Activated CD4-positive, alpha-beta memory T cell treated with anti-CD3 and anti-CD28 coated beads for 36 hours (primary cell): ENCODE data around the gene OR4D11. TPM values are rescaled to one million over a fixed set of nuclear protein-coding genes. Genes with fewer than 3 reads are reported as not detected.
A peak's percentile ranks its signal among the peaks of the same experiment; 100 is the strongest.

Source experiments
- CTCF ChIA-PET: fragments of 350-600 bp; sonication (Branson Sonifier 250); formaldehyde crosslinking; loops from one replicate; lab custom pipeline; 2021; ENCODE audit warnings: antibody characterized with exemption, inconsistent platforms; lab: Charles Lee
- POLR2A ChIA-PET: fragments of 350-600 bp; sonication (Branson Sonifier 250); formaldehyde crosslinking; loops from one replicate; lab custom pipeline; 2021; ENCODE audit warnings: antibody characterized with exemption; lab: Charles Lee
- DNase-seq: peaks from one replicate; pipeline ENCODE4 v3.0.0-alpha.2; 2020
- H3K27ac Mint-ChIP-seq: one replicate; pipeline ENCODE4 v1.8.0; 2021; ENCODE audit warnings: mixed read lengths
- H3K27me3 Mint-ChIP-seq: one replicate; pipeline ENCODE4 v1.8.0; 2021; ENCODE audit warnings: mixed read lengths
- H3K36me3 Mint-ChIP-seq: one replicate; pipeline ENCODE4 v1.8.0; 2021; ENCODE audit warnings: mixed read lengths
- H3K4me1 Mint-ChIP-seq: one replicate; pipeline ENCODE4 v1.8.0; 2021; ENCODE audit warnings: low read depth, mixed read lengths
- H3K4me3 Mint-ChIP-seq: one replicate; pipeline ENCODE4 v1.8.0; 2021; ENCODE audit warnings: mild to moderate bottlenecking, mixed read lengths
- H3K9me3 Mint-ChIP-seq: one replicate; pipeline ENCODE4 v1.8.0; 2021; ENCODE audit warnings: mixed read lengths
- intact Hi-C: fragments of 100-400 bp; cut with micrococcal nuclease; formaldehyde crosslinking; loops from one replicate; pipeline ENCODE4 v1.15.1; 2023
- total RNA-seq, 2 experiments: library from RNA; stranded (reverse); gene quantifications; one replicate each; pipeline ENCODE4 v1.2.3, GENCODE V29; 2021

OR4D11 gene
- total RNA-seq, 2 experiments from 2014 or later: not detected

DNA sequence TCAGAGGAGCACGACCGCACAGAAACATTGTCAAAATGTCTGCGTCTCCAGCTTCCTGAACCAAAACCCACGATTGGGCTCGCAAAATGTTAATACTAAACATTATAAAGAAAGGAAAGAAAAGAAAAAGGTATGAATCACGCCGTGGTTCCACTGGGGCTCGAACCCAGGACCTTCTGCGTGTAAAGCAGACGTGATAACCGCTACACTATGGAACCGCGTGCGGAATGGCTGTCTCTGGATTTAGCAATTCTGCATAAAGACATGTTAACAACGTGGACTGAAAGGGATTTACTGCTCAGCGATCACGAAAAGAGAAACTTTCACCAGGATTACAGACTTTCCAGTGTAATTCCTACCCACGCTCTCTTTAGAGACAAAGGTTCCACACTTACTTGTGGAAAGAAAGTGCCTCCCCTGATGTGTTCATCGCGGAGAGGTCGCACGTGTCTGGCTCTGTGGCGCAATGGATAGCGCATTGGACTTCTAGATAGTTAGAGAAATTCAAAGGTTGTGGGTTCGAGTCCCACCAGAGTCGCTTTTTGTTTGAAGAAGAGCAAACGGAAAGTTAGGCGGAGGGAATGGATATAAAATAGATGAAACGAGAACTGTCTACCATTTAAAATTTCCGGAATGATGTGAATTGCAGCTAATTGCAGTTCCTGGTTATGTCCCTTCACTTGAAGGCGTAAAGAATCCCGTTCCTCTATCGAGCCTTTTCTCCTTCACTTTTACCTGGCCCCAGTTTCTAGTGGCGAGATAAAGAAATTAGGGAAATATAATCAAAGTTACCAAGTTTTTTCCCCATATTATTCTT lies 47.7 kb downstream of the OR4D11 start:
- H3K4me3 Mint-ChIP-seq: peak overlapping the region; percentile 85
- peaks cover 9% of the 10 kb centered on the region for H3K36me3 Mint-ChIP-seq
- H3K9me3 Mint-ChIP-seq: peaks cover 3% of the 10 kb centered on the region
- CTCF ChIA-PET: interaction anchor here (1.2 to 2.9 kb wide), 3 partner anchors 10 to 15 kb away, joined by 3 to 20 read pairs (median 12); no protein-coding TSS in a partner anchor
- peak overlapping the region; percentile 97 for H3K27ac Mint-ChIP-seq
- POLR2A ChIA-PET: interaction anchor here (1.0 to 1.6 kb wide), 3 partner anchors 8 to 65 kb away, joined by 4 to 8 read pairs (median 6); partner anchors contain the start of gene OSBP
- H3K4me1 Mint-ChIP-seq: peaks cover 36% of the 10 kb centered on the region
- intact Hi-C loops: loop anchor here (1.0 to 10.0 kb wide), 7 partner anchors 9 to 1886 kb away; partner anchors contain the start of genes FAM111A, MRPL16 and ZDHHC5
- peaks cover 7% of the 10 kb centered on the region for H3K27me3 Mint-ChIP-seq
- DNase-seq: peak; percentile 85

DNA sequence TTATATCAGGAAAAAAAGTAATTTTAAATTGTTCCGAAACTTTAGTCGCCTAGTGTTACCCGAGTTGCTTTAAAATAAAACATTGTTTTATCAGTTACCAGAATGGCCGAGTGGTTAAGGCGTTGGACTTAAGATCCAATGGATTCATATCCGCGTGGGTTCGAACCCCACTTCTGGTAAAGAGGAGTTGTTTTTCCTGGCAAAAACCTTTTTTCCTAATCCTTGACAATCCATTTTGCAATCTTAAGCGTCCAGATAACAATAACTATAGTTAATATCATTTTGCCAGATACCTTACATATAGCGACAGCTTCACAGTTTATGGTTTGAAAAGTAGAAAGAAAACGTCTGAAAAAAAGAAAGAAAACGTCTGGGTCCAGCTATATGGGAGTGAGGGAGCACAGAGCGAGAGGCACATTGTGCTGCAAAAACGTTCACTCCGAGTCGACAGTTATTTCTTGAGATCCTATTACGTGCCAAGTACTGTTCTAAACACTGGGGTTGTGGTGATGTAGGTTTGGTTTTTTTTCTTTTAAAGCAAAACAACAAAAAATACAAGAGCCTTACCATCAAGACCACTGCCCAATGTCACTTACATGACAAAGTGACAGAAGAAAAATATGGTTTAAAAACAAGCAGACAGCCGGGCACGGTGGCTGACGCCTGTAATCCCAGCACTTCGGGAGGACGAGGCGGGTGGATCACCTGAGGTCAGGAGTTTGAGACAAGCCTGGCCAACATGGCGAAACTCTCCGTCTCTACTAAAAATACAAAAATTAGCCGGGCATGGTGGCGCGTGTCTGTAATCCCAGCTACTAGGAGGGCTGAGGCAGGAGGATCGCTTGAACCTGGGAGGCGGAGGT lies 48.5 kb downstream of the OR4D11 start:
- ChIA-PET CTCF (interaction anchor here (0.6 to 2.4 kb wide), 2 partner anchors 9 to 129 kb away, joined by 4 to 12 read pairs; no protein-coding TSS in a partner anchor), POLR2A (no interaction called here)
- peak overlapping the region; percentile 97 for H3K27ac Mint-ChIP-seq
- peaks cover 3% of the 10 kb centered on the region for H3K9me3 Mint-ChIP-seq
- H3K4me3 Mint-ChIP-seq: peak overlapping the region; percentile 85
- intact Hi-C loops: loop anchor here (1.0 to 10.0 kb wide), 4 partner anchors 14 to 1887 kb away; partner anchors contain the start of genes FAM111A, MRPL16 and ZDHHC5
- peaks cover 12% of the 10 kb centered on the region for H3K36me3 Mint-ChIP-seq
- DNase-seq: no peak
- peaks cover 44% of the 10 kb centered on the region for H3K4me1 Mint-ChIP-seq
- peaks cover 7% of the 10 kb centered on the region for H3K27me3 Mint-ChIP-seq

DNA sequence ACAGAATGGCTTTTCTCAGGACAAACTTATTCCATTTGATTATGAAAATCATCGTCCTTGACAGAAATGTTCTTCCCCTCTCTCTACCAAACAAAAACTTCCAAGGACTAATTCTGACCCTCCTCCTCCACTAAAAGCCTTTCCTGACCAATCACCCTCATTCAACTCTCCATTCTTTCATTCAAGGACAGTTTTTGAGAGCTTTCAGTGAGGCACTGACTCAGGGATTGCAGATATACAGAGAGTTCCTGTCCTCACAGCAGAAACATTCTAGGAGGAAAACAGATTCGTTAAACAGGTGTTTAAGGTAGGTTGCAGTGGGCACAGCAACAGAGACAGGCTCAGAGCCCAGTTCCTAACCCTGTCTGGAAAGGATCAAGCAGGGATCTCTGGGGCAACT lies 49.5 kb downstream of the OR4D11 start:
- POLR2A ChIA-PET: no interaction called here
- Mint-ChIP-seq H3K9me3 (peaks cover 3% of the 10 kb centered on the region), H3K27me3 (peaks cover 7% of the 10 kb centered on the region), H3K4me1 (peaks cover 49% of the 10 kb centered on the region), H3K27ac (peak overlapping the region; percentile 24), H3K36me3 (peaks cover 12% of the 10 kb centered on the region), H3K4me3 (no peak overlapping the region)
- CTCF ChIA-PET: no interaction called here
- DNase-seq: no peak
- intact Hi-C loops: loop anchor here (5.0 to 10.0 kb wide), 3 partner anchors 259 to 1888 kb away; partner anchors contain the start of genes FAM111A, MRPL16 and ZDHHC5

DNA sequence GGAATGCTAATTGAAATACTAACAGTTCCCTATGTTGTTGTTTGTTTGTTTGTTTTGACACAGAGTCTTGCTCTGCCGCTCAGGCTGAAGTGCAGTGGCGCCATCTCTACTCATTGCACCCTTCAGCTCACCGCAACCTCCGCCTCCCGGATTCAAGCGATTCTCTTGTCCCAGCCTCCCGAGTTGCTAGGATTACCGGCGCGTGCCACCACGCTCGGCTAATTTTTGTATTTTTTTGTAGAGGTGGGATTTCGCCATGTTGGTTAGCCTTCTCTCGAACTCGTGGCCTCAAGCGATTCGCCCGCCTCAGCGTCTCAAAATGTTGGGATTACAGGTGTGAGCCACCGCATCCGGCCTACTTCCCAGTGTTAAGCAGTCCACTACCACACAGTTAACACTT lies 49.9 kb downstream of the OR4D11 start:
- peaks cover 3% of the 10 kb centered on the region for H3K9me3 Mint-ChIP-seq
- intact Hi-C loops: loop anchor here (5.0 to 10.0 kb wide), 3 partner anchors 259 to 1889 kb away; partner anchors contain the start of genes FAM111A, MRPL16 and ZDHHC5
- ChIA-PET CTCF (no interaction called here), POLR2A (no interaction called here)
- peaks cover 51% of the 10 kb centered on the region for H3K4me1 Mint-ChIP-seq
- H3K4me3 Mint-ChIP-seq: no peak overlapping the region
- no peak overlapping the region for H3K27ac Mint-ChIP-seq
- H3K27me3 Mint-ChIP-seq: peaks cover 7% of the 10 kb centered on the region
- no peak for DNase-seq
- peaks cover 12% of the 10 kb centered on the region for H3K36me3 Mint-ChIP-seq

Other genes with a start within 250 kb of the OR4D11 start
- not detected for gene OR5AN1, start 144.7 kb upstream of the OR4D11 start, total RNA-seq
- gene OR5A2, start 77.2 kb upstream of the OR4D11 start, total RNA-seq: not detected
- not detected for gene OR5A1, start 67.1 kb upstream of the OR4D11 start, total RNA-seq
- gene OR4D6, start 46.6 kb upstream of the OR4D11 start, total RNA-seq: not detected
- not detected for gene OR4D10, start 30.3 kb upstream of the OR4D11 start, total RNA-seq
- gene OR4D9, start 8.0 kb downstream of the OR4D11 start, total RNA-seq: not detected
- gene OSBP, start 112.2 kb downstream of the OR4D11 start, total RNA-seq: 10 to 100 TPM; 37.2 to 40.9 TPM
- 10 to 100 TPM; 58.3 to 62.3 TPM for gene PATL1, start 165.5 kb downstream of the OR4D11 start, total RNA-seq
- gene OR10V1, start 210.3 kb downstream of the OR4D11 start, total RNA-seq: not detected